K562 (cell line): Measurements from ENCODE around the gene C1D. TPM values are rescaled to one million over a fixed set of nuclear protein-coding genes. Genes with fewer than 3 reads are reported as not detected.

Experiments used
- ATAC-seq: fragments of 200-7000 bp; cut with Tn5 transposase; 3 replicates; pipeline ENCODE4 v1.9.1; 2020; ENCODE audit warnings: moderate library complexity
- BruUV-seq: library from RNA; stranded (reverse); fragments of 400-500 nt; replicated peaks from 2 replicates; lab custom pipeline; 2021; lab: Mats Ljungman, UMichigan
- CTCF ChIA-PET: fragments of 300-600 bp; formaldehyde crosslinking; extraction: SDS; loops from one replicate; lab custom pipeline; 2021; ENCODE audit warnings: low intra/inter-chr PET ratio; lab: Yijun Ruan, JAX
- POLR2A ChIA-PET: fragments of 300-600, 350-650 bp; sonication (Branson Sonifier 250); formaldehyde crosslinking; extraction: SDS; loops from one replicate; lab custom pipeline; 2021; ENCODE audit warnings: antibody characterized with exemption, inconsistent platforms; lab: Yijun Ruan, JAX
- DNase-seq, 4 experiments: peaks; one replicate each; pipeline versions ENCODE4 v3.0.0 to v3.0.0-alpha.2; 2011 to 2018; ENCODE audit warnings: low spot score in 3 of 4, mixed read lengths in 3 of 4; ENCODE audit errors: extremely low read depth in 1 of 4
- FAIRE-seq: peaks from 2 replicates; lab custom pipeline; 2011; peaks lifted over from hg19 to GRCh38; lab: Jason Lieb, UNC
- H2AFZ ChIP-seq: 2 replicates; pipeline ENCODE4 v1.6.0; 2011; ENCODE audit warnings: low read depth, low read length, control low read depth, inconsistent platforms
- H3K27ac ChIP-seq: fragments of 200-600 bp; 3 replicates; pipeline ENCODE4 v1.8.0; 2011; ENCODE audit warnings: low read depth, mild to moderate bottlenecking, control low read depth, inconsistent platforms, low read length, moderate library complexity, mixed read lengths; ENCODE audit errors: extremely low read depth
- H3K27me3 ChIP-seq, 2 experiments: fragments of 300-600 bp in 1 of 2; 2 replicates in 1 of 2; 3 replicates in 1 of 2; pipeline versions ENCODE4 v1.6.0 to v1.8.0; 2011; ENCODE audit warnings: inconsistent platforms in 2 of 2, low read length in 2 of 2, mild to moderate bottlenecking in 1 of 2, mixed read lengths in 1 of 2, moderate library complexity in 1 of 2; ENCODE audit not compliant: control insufficient read depth in 2 of 2, insufficient read depth in 2 of 2
- H3K36me3 ChIP-seq: fragments of 300-600 bp; 3 replicates; pipeline ENCODE4 v1.8.0; 2011; ENCODE audit warnings: mild to moderate bottlenecking, low read length, inconsistent platforms; ENCODE audit not compliant: control insufficient read depth, insufficient read depth
- H3K4me1 ChIP-seq, 2 experiments: fragments of 200-600 bp in 1 of 2; replicated peaks in 1 of 2; 2 replicates in 1 of 2; 3 replicates in 1 of 2; pipeline versions ENCODE4 v1.5.1 to v1.8.0; 2011; ENCODE audit warnings: inconsistent platforms in 2 of 2, low read length in 2 of 2, mild to moderate bottlenecking in 1 of 2, mixed read lengths in 1 of 2, moderate library complexity in 1 of 2; ENCODE audit not compliant: control insufficient read depth in 2 of 2, insufficient read depth in 2 of 2
- H3K4me2 ChIP-seq: 2 replicates; pipeline ENCODE4 v1.6.1; 2011; ENCODE audit warnings: low read length, control low read depth, inconsistent platforms, mixed read lengths; ENCODE audit not compliant: insufficient read depth
- H3K4me3 ChIP-seq: fragments of 200-600 bp; sonication (generic), shearing (Covaris generic); 2 replicates; pipeline ENCODE4 v1.5.1; 2016; ENCODE audit warnings: control low read depth, inconsistent platforms
- H3K79me2 ChIP-seq: fragments of 200-600 bp; 3 replicates; pipeline ENCODE4 v1.8.0; 2011; ENCODE audit warnings: low read length, inconsistent platforms; ENCODE audit not compliant: control insufficient read depth, insufficient read depth
- H3K9ac ChIP-seq, 2 experiments: 2 replicates each; pipeline versions ENCODE4 v1.6.0 to v1.6.1; 2011; ENCODE audit warnings: low read depth in 2 of 2, low read length in 2 of 2, control low read depth in 1 of 2, inconsistent platforms in 1 of 2, mild to moderate bottlenecking in 1 of 2, mixed read lengths in 1 of 2; ENCODE audit not compliant: insufficient read depth in 1 of 2
- H3K9me1 ChIP-seq: one replicate; pipeline ENCODE4 v1.6.0; 2011; ENCODE audit warnings: inconsistent platforms, mild to moderate bottlenecking, low read length, moderate library complexity; ENCODE audit not compliant: control insufficient read depth, insufficient read depth
- H3K9me3 ChIP-seq: replicated peaks from 2 replicates; pipeline ENCODE4 v1.5.1; 2011; ENCODE audit warnings: low read depth, low read length, inconsistent platforms; ENCODE audit not compliant: control insufficient read depth, insufficient read depth
- H4K20me1 ChIP-seq: replicated peaks from 2 replicates; pipeline ENCODE4 v1.6.1; 2011; ENCODE audit warnings: low read length, inconsistent platforms, mixed read lengths; ENCODE audit not compliant: control insufficient read depth, insufficient read depth
- SMARCA5 ChIP-seq: fragments of 450-650 bp; IDR thresholded peaks from 2 replicates; pipeline ENCODE4 v1.6.1; 2016
- XRCC3 ChIP-seq: fragments of 450-650 bp; IDR thresholded peaks from 2 replicates; pipeline ENCODE4 v1.6.1; 2017; ENCODE audit warnings: mild to moderate bottlenecking, moderate library complexity
- ZNF316 ChIP-seq: fragments of 450-650 bp; IDR thresholded peaks from 2 replicates; pipeline ENCODE4 v1.6.1; 2016
- in situ Hi-C: fragments of 300-500 bp; cut with MboI; formaldehyde crosslinking; loops from 4 replicates; pipeline ENCODE4 v1.15.0; 2018; ENCODE audit warnings: inconsistent platforms, mixed read lengths
- intact Hi-C: fragments of 100-400 bp; cut with micrococcal nuclease; formaldehyde crosslinking; loops from 2 replicates; pipeline ENCODE4 v1.14.2; 2022
- polyA plus RNA-seq, 8 experiments: library from polyadenylated mRNA; depleted of rRNA in 4 of 8; stranded (reverse) in 5 of 8; unstranded in 3 of 8; fragments of >200 nt; fragmentation: Nextera tagmentation in 2 of 8; fragmentation: Illumina TruSeq in 1 of 8; extraction: Ambion mirVana in 2 of 8; extraction: Trizol in 1 of 8; gene quantifications; 2 replicates each; pipeline versions ENCODE4 v1.2.1 to v1.2.3, GENCODE V29; 2011 to 2014; ENCODE audit warnings: inconsistent platforms in 1 of 8, missing spikeins in 1 of 8
- total RNA-seq, 7 experiments: library from RNA; depleted of rRNA in 6 of 7; stranded (reverse); fragments of >200 nt in 6 of 7; fragmentation: Illumina TruSeq in 2 of 7; extraction: Trizol in 2 of 7; gene quantifications; 2 replicates each; pipeline versions ENCODE4 v1.2.1 to v1.2.3, GENCODE V29; 2011 to 2021; ENCODE audit warnings: low replicate concordance in 1 of 7
- TF ChIP-seq, protein P1 (sequence below), 2 experiments: IDR thresholded peaks in 1 of 2; conservative IDR thresholded peaks in 1 of 2; 2 replicates each; pipeline ENCODE4 v1.6.1; 2016; ENCODE audit warnings: low read depth in 2 of 2, mild to moderate bottlenecking in 1 of 2, missing compliant biosample characterization in 1 of 2, missing genetic modification characterization in 1 of 2, moderate library complexity in 1 of 2

C1D gene
- total and polyA plus RNA-seq, 9 of the 15 experiments (the other 6 are each of a cell fraction or from before 2014, with no cell fraction given): 33.2 to 123 (median 56.5) TPM

DNA sequence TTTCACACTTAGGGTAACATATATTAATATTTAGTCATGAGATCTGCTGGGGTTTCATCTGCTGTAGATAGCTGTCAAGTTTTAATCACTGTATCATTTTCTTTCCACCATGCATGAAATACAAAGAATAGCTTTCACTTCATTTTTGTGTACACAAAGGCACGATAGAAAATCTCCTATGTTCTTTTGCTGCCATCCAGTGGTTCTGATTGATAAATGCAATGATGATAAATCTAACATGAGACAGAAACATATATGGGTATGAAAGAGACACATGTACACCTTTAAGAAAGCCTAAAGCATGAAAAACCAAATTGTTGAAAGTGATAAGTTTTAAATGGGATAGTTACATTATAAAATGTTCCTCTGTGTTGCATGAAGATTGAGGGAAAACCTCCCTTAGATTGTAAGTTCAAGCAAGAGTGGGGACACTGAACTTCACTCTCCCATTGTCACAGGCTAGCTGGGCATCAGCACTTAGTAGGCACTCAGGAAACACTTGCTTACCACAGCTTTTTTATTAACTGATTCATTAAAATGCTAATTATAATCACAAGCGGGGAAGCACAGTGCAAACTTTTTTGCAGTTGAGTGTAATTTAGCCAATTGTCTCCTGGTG, 31.2 kb downstream of the C1D start (continued):
- TF ChIP-seq, protein P1, sequence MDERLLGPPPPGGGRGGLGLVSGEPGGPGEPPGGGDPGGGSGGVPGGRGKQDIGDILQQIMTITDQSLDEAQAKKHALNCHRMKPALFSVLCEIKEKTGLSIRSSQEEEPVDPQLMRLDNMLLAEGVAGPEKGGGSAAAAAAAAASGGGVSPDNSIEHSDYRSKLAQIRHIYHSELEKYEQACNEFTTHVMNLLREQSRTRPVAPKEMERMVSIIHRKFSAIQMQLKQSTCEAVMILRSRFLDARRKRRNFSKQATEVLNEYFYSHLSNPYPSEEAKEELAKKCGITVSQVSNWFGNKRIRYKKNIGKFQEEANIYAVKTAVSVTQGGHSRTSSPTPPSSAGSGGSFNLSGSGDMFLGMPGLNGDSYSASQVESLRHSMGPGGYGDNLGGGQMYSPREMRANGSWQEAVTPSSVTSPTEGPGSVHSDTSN (CRISPR knock-in tag; IDR thresholded peaks at IDR 0.05; ENCODE audit: low read depth): no peak
- TF ChIP-seq, protein P1 (tag; conservative IDR thresholded peaks at IDR 0.05; ENCODE audit: low read depth): peak; percentile 36; the same call in 1 of the 2 replicates
- TF ChIP-seq XRCC3: no peak
- TF ChIP-seq, all 486 proteins: peak for 12

DNA sequence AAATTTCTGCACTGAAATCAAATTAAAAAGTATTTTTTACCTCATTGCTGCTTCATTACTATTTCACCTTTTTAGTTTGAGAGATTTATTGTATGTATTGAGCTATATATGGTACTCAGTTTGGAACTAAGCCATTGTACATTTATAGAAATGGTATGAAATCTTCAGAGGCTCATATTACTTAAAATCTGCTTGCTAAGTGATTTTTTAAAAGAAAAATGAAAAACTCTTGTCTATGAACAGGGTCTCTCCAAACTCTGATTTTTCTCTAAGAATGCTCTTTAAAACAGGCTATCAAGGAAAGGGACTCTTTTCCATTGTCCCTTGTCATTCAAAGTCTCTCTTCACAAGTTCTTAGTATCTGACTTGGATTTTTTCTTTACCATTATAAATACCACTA, 31.8 kb downstream of the C1D start:
- DNase-seq: no peak
- in situ Hi-C loops: no loop called here
- Histone ChIP-seq H3K27me3 (no peaks in the 10 kb centered on the region), H3K79me2 (no peaks in the 10 kb centered on the region), H4K20me1 (no peaks in the 10 kb centered on the region), H3K4me1 (no peaks in the 10 kb centered on the region; a peak in 1 of 5 replicates)
- POLR2A ChIA-PET: interaction anchor here (0.9 kb wide), 1 partner anchor 19 kb away, joined by 3 read pairs; no protein-coding TSS in a partner anchor
- TF ChIP-seq SMARCA5 (no peak), ZNF316 (peak; percentile 54; the same call in 1 of the 2 replicates)
- TF ChIP-seq, all 486 proteins: peak for 1
- H3K4me2 ChIP-seq: no peak overlapping the region
- FAIRE-seq (no peak), ATAC-seq (no peak)
- no peaks in the 10 kb centered on the region for H3K9me1 ChIP-seq
- no TSS peak for BruUV-seq
- intact Hi-C loops: loop anchor here (1.0 to 10.0 kb wide), 5 partner anchors 94 to 1604 kb away; no protein-coding TSS in a partner anchor
- no peak overlapping the region for H3K4me3 ChIP-seq
- no peak overlapping the region for H3K9ac ChIP-seq
- no peak overlapping the region for H3K27ac ChIP-seq
- no peaks in the 10 kb centered on the region for H3K36me3 ChIP-seq
- H2AFZ ChIP-seq: no peak overlapping the region
- CTCF ChIA-PET: no interaction called here
- H3K9me3 ChIP-seq: no peaks in the 10 kb centered on the region
